Caco-2 (cell line): ENCODE results near the gene SLIT3. TPM values are rescaled to one million over a fixed set of nuclear protein-coding genes. Genes with fewer than 3 reads are reported as not detected.

ENCODE experiments used
- BruUV-seq: library from RNA; stranded (reverse); fragments of 400-500 nt; replicated peaks from 2 replicates; lab custom pipeline; 2021; lab: Mats Ljungman, UMichigan
- CTCF ChIA-PET: fragments of 300-600 bp; sonication (Branson Sonifier 250); formaldehyde crosslinking; loops from one replicate; lab custom pipeline; 2022; ENCODE audit warnings: antibody characterized with exemption; lab: Charles Lee
- POLR2A ChIA-PET: fragments of 300-600 bp; sonication (Branson Sonifier 250); formaldehyde crosslinking; loops from one replicate; lab custom pipeline; 2022; ENCODE audit warnings: antibody characterized with exemption; lab: Charles Lee
- DNase-seq, 2 experiments: peaks; one replicate each; pipeline versions ENCODE4 v3.0.0 to v3.0.0-alpha.2; 2020 to 2022
- H3K27me3 ChIP-seq: replicated peaks from 2 replicates; pipeline ENCODE4 v1.6.0; 2011; ENCODE audit warnings: low read length; ENCODE audit not compliant: control insufficient read depth, insufficient read depth
- H3K36me3 ChIP-seq: 2 replicates; pipeline ENCODE4 v1.5.1; 2011; ENCODE audit warnings: low read length; ENCODE audit not compliant: control insufficient read depth, insufficient read depth
- H3K4me1 ChIP-seq: fragments of 250-450 bp; sonication (Bioruptor Pico); 2 replicates; pipeline ENCODE4 v1.5.1; 2020; ENCODE audit warnings: mild to moderate bottlenecking
- H3K4me3 ChIP-seq: 2 replicates; pipeline ENCODE4 v1.5.1; 2011; ENCODE audit warnings: low read depth, mild to moderate bottlenecking, control low read depth, low read length
- H3K9me3 ChIP-seq: fragments of 250-450 bp; sonication (Bioruptor Pico); 2 replicates; pipeline ENCODE4 v1.5.1; 2020; ENCODE audit warnings: mild to moderate bottlenecking, moderate library complexity
- H3K27ac Mint-ChIP-seq: one replicate; pipeline ENCODE4 v1.8.0; 2022; ENCODE audit warnings: mixed read lengths; ENCODE audit not compliant: unreplicated experiment
- H3K27me3 Mint-ChIP-seq: one replicate; pipeline ENCODE4 v1.8.0; 2022; ENCODE audit warnings: mixed read lengths; ENCODE audit not compliant: insufficient read depth, unreplicated experiment
- H3K36me3 Mint-ChIP-seq: one replicate; pipeline ENCODE4 v1.8.0; 2022; ENCODE audit warnings: mild to moderate bottlenecking, mixed read lengths; ENCODE audit not compliant: insufficient read depth, unreplicated experiment
- H3K4me1 Mint-ChIP-seq: one replicate; pipeline ENCODE4 v1.8.0; 2022; ENCODE audit warnings: low read depth, mixed read lengths; ENCODE audit not compliant: unreplicated experiment
- H3K4me3 Mint-ChIP-seq: one replicate; pipeline ENCODE4 v1.8.0; 2022; ENCODE audit warnings: mild to moderate bottlenecking, moderate library complexity, mixed read lengths; ENCODE audit not compliant: unreplicated experiment
- H3K9me3 Mint-ChIP-seq: one replicate; pipeline ENCODE4 v1.8.0; 2022; ENCODE audit warnings: mixed read lengths; ENCODE audit not compliant: unreplicated experiment
- intact Hi-C: fragments of 100-400 bp; cut with micrococcal nuclease; formaldehyde crosslinking; loops from one replicate; pipeline ENCODE4 v1.10.0; 2022; ENCODE audit not compliant: unreplicated experiment
- total RNA-seq: library from RNA; stranded (reverse); gene quantifications from 2 replicates; pipeline ENCODE4 v1.2.3, GENCODE V29; 2022
- TF ChIP-seq, protein P1 (sequence below), 2 experiments: fragments of 200-600 bp in 1 of 2; IDR thresholded peaks; 1 replicate in 1 of 2; 2 replicates in 1 of 2; pipeline versions ENCODE4 v1.5.1 to v1.8.0; 2011 to 2022; ENCODE audit warnings: antibody characterized with exemption in 1 of 2, control low read depth in 1 of 2, inconsistent platforms in 1 of 2, low read depth in 1 of 2, low read length in 1 of 2, mild to moderate bottlenecking in 1 of 2, moderate library complexity in 1 of 2; ENCODE audit not compliant: insufficient read depth in 1 of 2, severe bottlenecking in 1 of 2, unreplicated experiment in 1 of 2

The SLIT3 gene
- total RNA-seq, 1 experiment from 2014 or later = 2.1 TPM

DNA sequence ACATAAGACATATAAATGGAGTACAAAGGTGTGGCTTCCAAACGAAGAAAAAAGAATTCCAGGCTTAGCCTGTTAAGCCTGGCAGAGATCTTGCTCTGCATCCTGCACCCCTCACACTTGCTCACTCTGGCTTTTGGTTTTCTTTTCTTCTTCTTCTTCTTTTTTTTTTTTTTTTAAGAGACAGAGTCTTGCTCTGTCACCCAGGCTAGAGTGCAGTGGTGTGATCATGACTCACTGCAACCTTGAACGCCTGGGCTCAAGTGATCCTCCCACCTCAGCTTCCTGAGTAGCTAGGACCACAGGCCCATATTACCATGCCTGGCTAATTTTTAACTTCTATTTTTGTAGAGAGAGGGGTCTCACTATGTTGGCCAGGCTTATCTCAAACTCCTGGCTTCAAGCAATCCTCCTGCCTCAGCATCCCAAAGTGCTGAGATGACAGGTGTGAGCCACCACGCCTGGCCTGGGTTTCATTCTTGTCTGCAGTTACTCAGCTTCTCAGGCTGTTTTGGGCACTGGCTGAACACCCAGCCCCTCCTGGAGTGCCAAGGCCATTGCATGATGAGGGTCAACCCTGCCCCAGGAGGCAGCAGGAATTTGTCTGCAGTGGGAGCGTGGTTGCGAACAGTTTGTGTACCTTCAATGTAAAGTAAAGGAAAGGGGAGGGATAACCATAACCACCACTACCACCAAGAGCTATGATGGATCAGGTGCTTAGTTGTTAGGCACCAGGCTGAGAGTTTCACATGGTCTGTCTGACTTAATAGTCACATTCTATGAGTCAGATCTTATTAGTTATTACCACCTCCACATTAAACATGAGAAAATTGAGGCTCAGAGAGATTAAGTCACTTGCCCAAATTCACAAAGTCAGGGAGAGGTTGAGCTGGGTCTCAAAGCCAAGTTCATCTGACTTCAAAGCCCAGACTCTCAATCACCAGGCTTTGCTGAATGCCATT, 502.6 kb downstream of the SLIT3 start:
- H3K9me3 ChIP-seq = no peaks in the 10 kb centered on the region
- DNase-seq = no peak
- TF ChIP-seq, protein P1, sequence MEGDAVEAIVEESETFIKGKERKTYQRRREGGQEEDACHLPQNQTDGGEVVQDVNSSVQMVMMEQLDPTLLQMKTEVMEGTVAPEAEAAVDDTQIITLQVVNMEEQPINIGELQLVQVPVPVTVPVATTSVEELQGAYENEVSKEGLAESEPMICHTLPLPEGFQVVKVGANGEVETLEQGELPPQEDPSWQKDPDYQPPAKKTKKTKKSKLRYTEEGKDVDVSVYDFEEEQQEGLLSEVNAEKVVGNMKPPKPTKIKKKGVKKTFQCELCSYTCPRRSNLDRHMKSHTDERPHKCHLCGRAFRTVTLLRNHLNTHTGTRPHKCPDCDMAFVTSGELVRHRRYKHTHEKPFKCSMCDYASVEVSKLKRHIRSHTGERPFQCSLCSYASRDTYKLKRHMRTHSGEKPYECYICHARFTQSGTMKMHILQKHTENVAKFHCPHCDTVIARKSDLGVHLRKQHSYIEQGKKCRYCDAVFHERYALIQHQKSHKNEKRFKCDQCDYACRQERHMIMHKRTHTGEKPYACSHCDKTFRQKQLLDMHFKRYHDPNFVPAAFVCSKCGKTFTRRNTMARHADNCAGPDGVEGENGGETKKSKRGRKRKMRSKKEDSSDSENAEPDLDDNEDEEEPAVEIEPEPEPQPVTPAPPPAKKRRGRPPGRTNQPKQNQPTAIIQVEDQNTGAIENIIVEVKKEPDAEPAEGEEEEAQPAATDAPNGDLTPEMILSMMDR (IDR thresholded peaks at IDR 0.05; ENCODE audit: insufficient read depth in 1 of 2, low read depth in 1 of 2, low read length in 1 of 2, severe bottlenecking in 1 of 2, unreplicated experiment in 1 of 2) = no peak
- Mint-ChIP-seq H3K9me3 (no peaks in the 10 kb centered on the region), H3K36me3 (no peaks in the 10 kb centered on the region), H3K4me1 (no peaks in the 10 kb centered on the region), H3K4me3 (no peak overlapping the region), H3K27me3 (peaks cover 3% of the 10 kb centered on the region), H3K27ac (no peak overlapping the region)
- intact Hi-C loops = no loop called here
- no peak overlapping the region for H3K4me3 ChIP-seq
- no peaks in the 10 kb centered on the region for H3K27me3 ChIP-seq
- POLR2A ChIA-PET = no interaction called here
- BruUV-seq = no TSS peak
- H3K4me1 ChIP-seq = no peaks in the 10 kb centered on the region
- CTCF ChIA-PET = no interaction called here
- no peaks in the 10 kb centered on the region for H3K36me3 ChIP-seq

DNA sequence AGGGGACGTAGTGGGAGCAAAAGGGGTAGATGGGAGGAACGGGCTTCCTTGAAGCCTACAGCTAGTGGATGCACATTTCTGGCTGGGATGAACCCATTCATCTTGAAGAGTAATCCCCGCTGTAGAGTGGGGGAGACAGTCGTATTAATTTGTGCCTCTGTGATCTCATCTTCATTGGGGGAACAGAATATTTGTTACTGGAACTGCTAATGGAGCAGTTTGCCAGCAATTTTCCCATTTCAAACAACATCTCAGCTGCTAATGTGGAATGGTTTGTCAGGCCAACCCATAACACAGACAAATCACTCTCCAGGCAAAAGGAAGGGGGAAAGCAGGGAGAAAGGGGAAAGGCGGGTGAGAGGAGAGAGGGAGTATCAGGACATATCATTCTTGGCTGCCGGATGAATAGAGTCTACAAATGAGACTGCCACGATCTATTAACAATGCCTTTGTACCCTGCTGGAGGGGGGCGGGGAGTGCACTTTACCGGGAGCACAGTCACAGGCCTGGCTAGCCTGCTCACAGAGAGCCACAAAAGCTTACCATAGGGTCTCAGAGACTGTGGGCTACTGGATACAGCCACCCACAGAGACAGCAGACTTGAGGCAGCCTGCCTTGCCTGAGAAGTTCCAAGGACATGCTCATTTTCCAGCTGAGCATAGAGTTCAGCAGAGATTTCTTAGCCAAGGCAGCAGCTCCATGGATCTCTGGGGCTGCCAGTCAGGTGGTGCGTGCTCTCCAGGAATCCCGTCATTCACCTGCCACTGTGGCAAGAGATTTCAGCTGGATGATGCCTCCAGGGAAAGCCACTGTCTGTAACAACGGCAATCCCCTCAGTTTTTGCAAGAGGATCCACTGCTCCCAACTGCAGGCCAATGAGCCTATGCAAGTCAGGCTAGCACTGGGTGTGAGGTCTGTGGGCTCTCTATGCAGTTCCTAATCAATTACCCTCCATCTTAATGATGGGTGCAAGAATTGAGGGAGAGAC, 504.1 kb downstream of the SLIT3 start:
- Histone ChIP-seq H3K27me3 (no peaks in the 10 kb centered on the region), H3K4me3 (no peak overlapping the region), H3K36me3 (no peaks in the 10 kb centered on the region), H3K4me1 (no peaks in the 10 kb centered on the region), H3K9me3 (no peaks in the 10 kb centered on the region)
- ChIA-PET POLR2A (interaction anchor here (0.5 kb wide), 1 partner anchor 170 kb away, joined by 3 read pairs; no protein-coding TSS in a partner anchor), CTCF (no interaction called here)
- no peak for DNase-seq
- peaks cover 2% of the 10 kb centered on the region for H3K27me3 Mint-ChIP-seq
- no peaks in the 10 kb centered on the region for H3K9me3 Mint-ChIP-seq
- H3K4me1 Mint-ChIP-seq = no peaks in the 10 kb centered on the region
- TF ChIP-seq, protein P1 (IDR thresholded peaks at IDR 0.05; ENCODE audit: insufficient read depth in 1 of 2, low read depth in 1 of 2, low read length in 1 of 2, severe bottlenecking in 1 of 2, unreplicated experiment in 1 of 2) = no peak
- H3K27ac Mint-ChIP-seq = no peak overlapping the region
- intact Hi-C loops = no loop called here
- BruUV-seq = no TSS peak
- no peak overlapping the region for H3K4me3 Mint-ChIP-seq
- no peaks in the 10 kb centered on the region for H3K36me3 Mint-ChIP-seq

DNA sequence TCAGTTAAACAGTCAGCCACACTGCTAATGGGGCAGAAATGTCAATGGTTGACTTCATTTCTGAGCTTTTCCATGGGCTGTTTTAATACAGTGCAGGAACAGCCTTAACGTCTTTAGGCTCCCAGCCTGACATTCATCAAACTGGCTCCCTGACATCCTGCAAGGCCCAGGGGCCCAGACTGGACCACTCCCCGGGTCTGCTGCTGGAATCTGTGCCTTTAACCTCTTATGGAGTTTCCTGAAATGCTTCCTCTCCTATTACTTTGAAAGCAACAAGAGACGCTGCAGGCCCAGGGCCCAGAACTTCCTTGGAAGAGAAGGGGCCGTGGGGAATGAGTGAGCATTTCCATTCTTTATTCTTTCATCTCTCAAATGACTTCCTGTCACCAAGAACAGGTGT, 504.9 kb downstream of the SLIT3 start:
- Histone ChIP-seq H3K4me1 (0 out of 2 replicates have a peak, but pooled peaks cover under 1% of the 10 kb centered on the region), H3K4me3 (no peak overlapping the region), H3K27me3 (no peaks in the 10 kb centered on the region), H3K9me3 (no peaks in the 10 kb centered on the region), H3K36me3 (no peaks in the 10 kb centered on the region)
- intact Hi-C loops = no loop called here
- Mint-ChIP-seq H3K27me3 (peaks cover 2% of the 10 kb centered on the region), H3K4me3 (no peak overlapping the region), H3K9me3 (no peaks in the 10 kb centered on the region), H3K27ac (no peak overlapping the region), H3K4me1 (peaks cover 2% of the 10 kb centered on the region), H3K36me3 (no peaks in the 10 kb centered on the region)
- CTCF ChIA-PET = no interaction called here
- TF ChIP-seq, protein P1 (IDR thresholded peaks at IDR 0.05; ENCODE audit: insufficient read depth in 1 of 2, low read depth in 1 of 2, low read length in 1 of 2, severe bottlenecking in 1 of 2, unreplicated experiment in 1 of 2) = no peak
- POLR2A ChIA-PET = no interaction called here
- BruUV-seq = no TSS peak
- DNase-seq = no peak
